ENCODE measurements around the gene ACSL1. TPM values are rescaled to one million over a fixed set of nuclear protein-coding genes. Genes with fewer than 3 reads are reported as not detected.
A peak's percentile ranks its signal among the peaks of the same experiment; 100 is the strongest.

ACSL1 gene
- total and polyA plus RNA-seq, 12 donors = 127 to 526 (median 239) TPM

DNA sequence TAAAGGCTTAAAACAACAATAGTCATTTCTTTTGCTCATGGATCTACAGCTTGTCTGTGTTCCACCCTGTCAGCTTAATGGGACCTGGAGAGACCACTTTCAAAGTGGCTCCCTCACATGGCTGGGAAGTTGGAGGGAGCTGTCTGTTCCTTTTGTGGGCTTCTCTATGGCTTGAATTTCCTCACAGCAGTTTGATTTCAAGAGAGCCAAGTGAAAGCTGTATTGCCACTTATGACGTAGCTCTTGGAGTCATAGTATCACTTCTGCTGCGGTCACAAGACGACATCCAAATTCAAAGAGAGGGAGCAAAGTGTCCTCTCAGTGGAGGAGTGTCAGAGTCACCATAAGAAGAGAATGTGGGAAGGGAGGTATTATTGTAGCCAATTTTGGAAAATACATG, 22.7 kb upstream of the ACSL1 start:
- ATAC-seq (peak in 3 of 8 donors; percentile 37 to 70 (median 57)), DNase-seq (no peak)
- Histone ChIP-seq H3K36me3 (no peaks in the 10 kb centered on the region), H3K4me1 (peaks cover 0 to 46% (median 0%) of the 10 kb centered on the region in 9 donors), H3K27ac (peak overlapping the region in 1 of 10 donors; percentile 73), H3K27me3 (peaks cover 0 to 10% (median 0%) of the 10 kb centered on the region in 7 donors), H3K4me3 (no peak overlapping the region), H3K9me3 (no peaks in the 10 kb centered on the region)
- intact Hi-C loops (cut with DNase I) = loop anchor here in 1 of 10 donors (10.0 kb wide), 1 partner anchor 126 kb away; no protein-coding TSS in a partner anchor
- WGBS, 2 donors = 64 to 82% methylated on average over 3 of the region's 3 CpGs
- TF ChIP-seq CTCF (IDR thresholded peaks at IDR 0.05) = no peak

DNA sequence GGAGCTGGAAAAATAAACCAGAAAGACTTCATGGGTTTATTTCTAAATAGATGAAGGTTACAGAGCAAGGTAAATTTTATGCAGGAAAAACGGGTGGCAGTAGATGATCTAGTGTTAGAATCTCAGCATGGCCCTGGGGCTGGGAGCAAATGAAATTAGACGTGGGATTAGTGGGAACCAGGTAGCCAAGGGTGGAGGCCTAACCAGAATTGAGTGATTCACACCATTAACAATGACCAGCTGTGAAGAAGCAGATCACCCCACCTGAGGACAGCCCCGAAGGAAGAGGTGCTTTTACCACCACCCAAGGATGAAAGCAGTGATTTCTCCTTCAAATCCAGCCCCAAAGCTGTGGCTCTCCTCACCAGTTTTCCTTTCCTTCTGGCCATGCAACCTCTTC, 20.8 kb upstream of the ACSL1 start:
- H3K27me3 ChIP-seq = peaks cover 0 to 10% (median 0%) of the 10 kb centered on the region in 7 donors
- DNase-seq (no peak), ATAC-seq (no peak)
- 89 to 93% methylated on average over 3 of the region's 3 CpGs for WGBS, 2 donors
- TF ChIP-seq CTCF (IDR thresholded peaks at IDR 0.05) = no peak
- no peak overlapping the region for H3K27ac ChIP-seq
- peaks cover 0 to 35% (median 0%) of the 10 kb centered on the region in 9 donors for H3K4me1 ChIP-seq
- H3K9me3 ChIP-seq = no peaks in the 10 kb centered on the region
- no peaks in the 10 kb centered on the region for H3K36me3 ChIP-seq
- no peak overlapping the region for H3K4me3 ChIP-seq
- intact Hi-C loops (cut with DNase I) = loop anchor here in 1 of 10 donors (10.0 kb wide), 1 partner anchor 128 kb away; no protein-coding TSS in a partner anchor

- peak overlapping the region in 1 of 10 donors; percentile 50 for H3K27ac ChIP-seq
- whole genome bisulfite sequencing, 2 donors = 73 to 85% methylated on average over 7 of the region's 7 CpGs
- DNase-seq (no peak), ATAC-seq (no peak)
- H3K27me3 ChIP-seq = peaks cover 0 to 10% (median 0%) of the 10 kb centered on the region in 7 donors
- H3K4me3 ChIP-seq = no peak overlapping the region
- no peaks in the 10 kb centered on the region for H3K9me3 ChIP-seq
- intact Hi-C loops (cut with DNase I) = loop anchor here in 1 of 10 donors (10.0 kb wide), 1 partner anchor 129 kb away; no protein-coding TSS in a partner anchor
- TF ChIP-seq CTCF (IDR thresholded peaks at IDR 0.05) = no peak
- no peaks in the 10 kb centered on the region for H3K36me3 ChIP-seq
- H3K4me1 ChIP-seq = peaks cover 0 to 25% (median 0%) of the 10 kb centered on the region in 9 donors
These were observed 19.7 kb upstream of the ACSL1 start for GRCh38 chr4:184845367-184846021.

DNA sequence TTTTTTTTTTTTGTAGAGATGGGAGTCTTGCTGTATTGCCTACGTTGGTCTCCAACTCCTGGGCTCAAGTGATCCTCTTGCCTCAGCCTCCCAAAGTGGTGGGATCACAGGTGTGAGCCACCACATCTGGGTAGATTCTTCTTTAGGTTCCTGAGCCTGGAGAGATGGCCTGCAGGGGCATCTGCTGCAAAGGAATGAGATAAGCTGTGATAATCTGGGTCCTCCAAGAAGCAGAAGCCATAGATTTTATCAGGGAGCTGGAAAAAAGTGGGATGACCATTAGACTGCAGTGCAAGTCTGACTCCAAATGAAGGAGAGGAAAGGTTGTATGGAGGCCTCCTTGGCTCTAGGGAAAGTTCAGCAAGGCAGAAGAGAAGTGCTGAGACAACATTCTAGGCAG, 19.0 kb upstream of the ACSL1 start:
- Histone ChIP-seq H3K36me3 (no peaks in the 10 kb centered on the region), H3K27ac (no peak overlapping the region), H3K4me3 (no peak overlapping the region), H3K27me3 (peaks cover 0 to 10% (median 0%) of the 10 kb centered on the region in 7 donors), H3K9me3 (no peaks in the 10 kb centered on the region), H3K4me1 (peaks cover 0 to 17% (median 0%) of the 10 kb centered on the region in 9 donors)
- intact Hi-C loops (cut with DNase I) = loop anchor here in 1 of 10 donors (10.0 kb wide), 1 partner anchor 130 kb away; no protein-coding TSS in a partner anchor
- WGBS, 2 donors = 79 to 83% methylated on average over 1 of the region's 1 CpG
- no peak for DNase-seq
- ATAC-seq = no peak
- TF ChIP-seq CTCF (IDR thresholded peaks at IDR 0.05) = no peak

All from heart right ventricle (tissue), 16 donors.